Lung (tissue), 12 donors: Measurements from ENCODE around the gene CFAP54. TPM values are rescaled to one million over a fixed set of nuclear protein-coding genes. Genes with fewer than 3 reads are reported as not detected.

Source experiments
- ATAC-seq: fragments of 200-7000 bp; cut with Tn5 transposase; one replicate; pipeline ENCODE4 v1.9.1; 2020; ENCODE audit warnings: moderate number of reproducible peaks; ENCODE audit not compliant: insufficient read depth, low FRiP score
- DNase-seq, 3 donors: peaks; one replicate each; pipeline ENCODE4 v3.0.0-alpha.2; 2013 to 2017
- H3K27ac ChIP-seq, 2 donors: one replicate each; pipeline ENCODE4 v1.5.1; 2013; ENCODE audit warnings: mild to moderate bottlenecking in 2 of 2, moderate library complexity in 2 of 2, control low read depth in 1 of 2, inconsistent platforms in 1 of 2, low read depth in 1 of 2, low read length in 1 of 2
- H3K27me3 ChIP-seq, 3 donors: one replicate each; pipeline ENCODE4 v1.5.1; 2013; ENCODE audit warnings: low read length in 2 of 3; ENCODE audit not compliant: control insufficient read depth in 3 of 3, insufficient read depth in 3 of 3
- H3K36me3 ChIP-seq, 4 donors: one replicate each; pipeline ENCODE4 v1.5.1; 2013; ENCODE audit warnings: low read length in 4 of 4, mild to moderate bottlenecking in 1 of 4, moderate library complexity in 1 of 4; ENCODE audit not compliant: control insufficient read depth in 4 of 4, insufficient read depth in 4 of 4
- H3K4me1 ChIP-seq, 5 donors: one replicate each; pipeline ENCODE4 v1.5.1; 2013; ENCODE audit warnings: low read length in 5 of 5, mild to moderate bottlenecking in 2 of 5, moderate library complexity in 1 of 5; ENCODE audit not compliant: control insufficient read depth in 5 of 5, insufficient read depth in 5 of 5
- H3K4me3 ChIP-seq: one replicate; pipeline ENCODE4 v1.5.1; 2013; ENCODE audit warnings: mild to moderate bottlenecking, control low read depth, moderate library complexity
- H3K9ac ChIP-seq, 2 donors: one replicate each; pipeline ENCODE4 v1.5.1; 2013; ENCODE audit warnings: low read length in 2 of 2, control low read depth in 1 of 2; ENCODE audit not compliant: insufficient read depth in 1 of 2
- H3K9me3 ChIP-seq, 4 donors: one replicate each; pipeline ENCODE4 v1.5.1; 2013; ENCODE audit warnings: low read length in 3 of 4, mild to moderate bottlenecking in 1 of 4, moderate library complexity in 1 of 4; ENCODE audit not compliant: control insufficient read depth in 4 of 4, insufficient read depth in 3 of 4
- WGBS, 2 donors: extraction: QIAGEN DNeasy Blood & Tissue Kit; methylation state at CpG; one replicate each; pipeline ENCODE4 v1.1.7; 2013; 5-methylcytosine and 5-hydroxymethylcytosine counted together
- polyA plus RNA-seq, 2 donors: library from polyadenylated mRNA; stranded (reverse); fragments of 200-250 nt; gene quantifications; one replicate each; pipeline ENCODE4 v1.2.1, GENCODE V29; 2013
- total RNA-seq, 2 donors: library from RNA; depleted of rRNA in 1 of 2; stranded (reverse); fragments of >200 nt in 1 of 2; gene quantifications; one replicate each; pipeline ENCODE4 v1.2.1, GENCODE V29; 2014 to 2021
- TF ChIP-seq, protein P1 (sequence below): IDR thresholded peaks from 2 replicates; pipeline ENCODE4 v1.5.1; 2012; ENCODE audit warnings: mild to moderate bottlenecking; ENCODE audit errors: control extremely low read depth, extremely low read depth
- donor health status: control.
- donor health status: control.
- donor health status: Bipolar disorder and iron deficiency.
- donor health status: healthy.
- donor health status: DM: yes; HTN: yes; CAD: no.

CFAP54 gene
- total and polyA plus RNA-seq, 4 donors: 0.80 to 35.4 (median 8.2) TPM

DNA sequence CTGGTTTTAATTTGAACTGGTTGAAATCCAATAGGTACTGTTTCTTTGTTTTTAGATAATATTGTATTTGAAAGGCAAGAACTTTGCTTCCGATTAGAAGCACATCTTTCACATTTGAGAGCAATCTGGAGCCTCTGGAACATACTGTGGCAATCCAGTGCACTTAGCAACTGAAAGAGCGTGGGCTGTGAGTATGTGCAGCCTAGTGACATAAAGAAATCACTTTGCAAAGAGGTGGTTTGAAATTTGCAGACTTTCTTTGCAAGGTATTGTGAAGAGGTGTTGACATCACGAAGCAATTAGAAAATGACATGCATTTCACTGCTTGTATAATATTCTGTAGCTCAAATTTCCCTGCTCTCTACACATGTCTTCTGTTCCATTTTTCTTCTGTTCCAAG lies 23.5 kb upstream of the CFAP54 start:
- WGBS, 2 donors: 93 to 95% methylated on average over 3 of the region's 3 CpGs
- DNase-seq: no peak

DNA sequence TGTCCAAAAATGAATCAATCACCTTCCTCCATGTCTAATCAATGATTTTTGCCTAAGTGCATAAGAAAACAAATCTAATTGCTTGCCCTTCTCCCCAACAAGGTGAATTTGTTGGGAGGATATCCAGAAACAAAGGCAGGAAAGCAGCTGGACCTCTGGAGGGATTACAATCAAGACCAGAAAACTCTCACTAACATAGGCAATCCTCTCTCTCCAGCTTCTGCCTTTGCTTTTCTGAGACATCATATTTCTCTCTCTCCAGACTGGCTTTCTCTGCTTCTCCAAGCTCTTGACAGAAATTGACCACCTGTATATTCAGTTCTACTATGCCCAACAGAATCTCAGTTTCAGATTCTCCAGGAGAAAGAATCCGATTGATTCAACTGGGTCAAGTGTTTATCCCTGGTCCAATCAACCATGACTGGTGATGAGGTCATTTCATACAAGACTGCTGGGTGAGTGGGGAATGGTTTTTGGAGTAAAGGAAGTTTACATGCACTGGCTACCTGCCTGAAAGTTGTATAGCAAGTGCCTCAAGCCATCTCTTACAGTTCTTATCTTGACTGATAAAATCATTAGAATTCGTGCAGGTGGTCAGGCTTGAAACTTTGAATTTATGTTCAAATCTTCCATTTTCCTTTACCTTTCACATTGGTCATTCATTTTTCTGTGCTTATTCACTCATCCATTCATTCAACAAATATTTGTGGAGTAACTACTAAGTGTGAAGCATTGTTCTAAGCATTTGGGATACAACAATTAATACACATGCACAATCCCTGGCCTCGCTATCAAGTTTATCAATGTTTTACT lies 22.2 kb upstream of the CFAP54 start:
- TF ChIP-seq, protein P1, sequence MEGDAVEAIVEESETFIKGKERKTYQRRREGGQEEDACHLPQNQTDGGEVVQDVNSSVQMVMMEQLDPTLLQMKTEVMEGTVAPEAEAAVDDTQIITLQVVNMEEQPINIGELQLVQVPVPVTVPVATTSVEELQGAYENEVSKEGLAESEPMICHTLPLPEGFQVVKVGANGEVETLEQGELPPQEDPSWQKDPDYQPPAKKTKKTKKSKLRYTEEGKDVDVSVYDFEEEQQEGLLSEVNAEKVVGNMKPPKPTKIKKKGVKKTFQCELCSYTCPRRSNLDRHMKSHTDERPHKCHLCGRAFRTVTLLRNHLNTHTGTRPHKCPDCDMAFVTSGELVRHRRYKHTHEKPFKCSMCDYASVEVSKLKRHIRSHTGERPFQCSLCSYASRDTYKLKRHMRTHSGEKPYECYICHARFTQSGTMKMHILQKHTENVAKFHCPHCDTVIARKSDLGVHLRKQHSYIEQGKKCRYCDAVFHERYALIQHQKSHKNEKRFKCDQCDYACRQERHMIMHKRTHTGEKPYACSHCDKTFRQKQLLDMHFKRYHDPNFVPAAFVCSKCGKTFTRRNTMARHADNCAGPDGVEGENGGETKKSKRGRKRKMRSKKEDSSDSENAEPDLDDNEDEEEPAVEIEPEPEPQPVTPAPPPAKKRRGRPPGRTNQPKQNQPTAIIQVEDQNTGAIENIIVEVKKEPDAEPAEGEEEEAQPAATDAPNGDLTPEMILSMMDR: no peak
- Histone ChIP-seq H3K4me1 (no peaks in the 10 kb centered on the region), H3K9ac (no peak overlapping the region), H3K4me3 (no peak overlapping the region), H3K36me3 (no peaks in the 10 kb centered on the region), H3K27ac (no peak overlapping the region), H3K27me3 (no peaks in the 10 kb centered on the region), H3K9me3 (no peaks in the 10 kb centered on the region)
- DNase-seq: no peak
- no peak for ATAC-seq
- WGBS, 2 donors: 80 to 85% methylated on average over 3 of the region's 3 CpGs

More for the DNA sequence above, 23.5 kb upstream of the CFAP54 start:
- no peak for ATAC-seq
- H3K4me1 ChIP-seq: no peaks in the 10 kb centered on the region
- TF ChIP-seq, protein P1: no peak
- no peak overlapping the region for H3K4me3 ChIP-seq
- no peaks in the 10 kb centered on the region for H3K9me3 ChIP-seq
- no peak overlapping the region for H3K9ac ChIP-seq
- H3K27ac ChIP-seq: no peak overlapping the region
- no peaks in the 10 kb centered on the region for H3K27me3 ChIP-seq
- H3K36me3 ChIP-seq: no peaks in the 10 kb centered on the region

DNA sequence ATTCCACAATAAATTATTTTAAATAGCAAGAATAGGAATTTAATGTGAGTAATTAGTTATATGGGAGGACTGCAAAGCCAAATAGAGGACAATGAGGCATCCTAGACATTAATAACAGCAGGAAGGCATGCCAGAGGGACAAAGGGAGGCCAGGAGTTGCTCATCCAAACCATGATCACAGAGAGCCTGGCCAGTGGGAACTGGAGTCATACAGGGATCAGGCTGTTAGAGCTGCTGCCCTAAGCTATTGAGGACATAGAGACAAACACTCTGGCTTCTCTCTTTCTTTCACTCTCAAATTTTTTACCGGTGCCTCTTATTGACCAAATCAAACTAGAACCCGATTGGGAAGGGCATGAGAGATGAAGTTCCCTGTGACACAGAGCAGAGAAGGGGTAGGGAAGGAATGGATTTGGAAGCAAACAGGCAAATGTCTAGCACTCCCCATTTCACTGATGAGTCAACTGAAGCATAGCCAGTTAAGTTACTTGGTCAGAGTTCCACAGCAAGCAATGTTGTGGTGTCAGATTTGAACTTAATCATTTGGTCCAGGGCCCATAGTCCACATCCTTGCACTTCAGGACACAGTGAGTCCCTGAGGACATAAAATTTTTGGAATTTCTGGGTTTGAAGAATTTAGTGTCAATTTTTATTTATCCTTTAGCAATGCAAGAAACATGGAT lies 17.9 kb upstream of the CFAP54 start:
- no peaks in the 10 kb centered on the region for H3K27me3 ChIP-seq
- ATAC-seq: no peak
- H3K9ac ChIP-seq: no peak overlapping the region

More for the DNA sequence above, 17.9 kb upstream of the CFAP54 start:
- DNase-seq: no peak
- Histone ChIP-seq H3K36me3 (no peaks in the 10 kb centered on the region), H3K27ac (no peak overlapping the region), H3K4me1 (no peaks in the 10 kb centered on the region), H3K9me3 (no peaks in the 10 kb centered on the region), H3K4me3 (no peak overlapping the region)
- TF ChIP-seq, protein P1: no peak
- WGBS, 2 donors: 89 to 93% methylated on average over 2 of the region's 2 CpGs
